PC-3 (cell line): ENCODE measurements around the gene FAM131C.

Experiments
- EZH2 ChIP-seq: fragments of 300-600 bp; sonication (generic); IDR thresholded peaks from one replicate; pipeline ENCODE4 v1.6.1; 2017; ENCODE audit warnings: antibody characterized with exemption, mild to moderate bottlenecking, low read length; ENCODE audit not compliant: unreplicated experiment
- TF ChIP-seq, protein P1 (sequence below): fragments of 300-600 bp; sonication (generic); conservative IDR thresholded peaks from 2 replicates; pipeline ENCODE4 v1.5.1; 2017; ENCODE audit warnings: antibody characterized with exemption, low read depth, mild to moderate bottlenecking, low read length

DNA sequence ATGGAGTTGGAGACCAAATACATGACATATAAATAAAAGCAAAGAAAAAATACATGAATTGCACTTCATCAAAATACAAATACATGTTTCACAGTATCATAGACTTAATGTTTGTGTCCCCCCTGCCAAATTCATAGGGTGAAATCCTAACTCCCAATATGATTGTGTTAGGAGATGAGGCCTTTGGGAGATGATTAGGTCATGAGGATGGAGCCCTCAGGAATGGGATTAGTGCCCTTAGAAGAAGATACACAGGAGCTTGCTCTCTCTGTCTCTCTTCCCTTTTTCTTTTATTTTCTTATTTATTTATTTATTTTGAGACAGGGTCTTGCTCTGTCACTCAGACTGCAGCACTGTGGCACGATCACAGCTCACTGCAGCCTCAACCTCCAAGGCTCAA is 26.0 kb upstream of the FAM131C start:
- TF ChIP-seq, protein P1, sequence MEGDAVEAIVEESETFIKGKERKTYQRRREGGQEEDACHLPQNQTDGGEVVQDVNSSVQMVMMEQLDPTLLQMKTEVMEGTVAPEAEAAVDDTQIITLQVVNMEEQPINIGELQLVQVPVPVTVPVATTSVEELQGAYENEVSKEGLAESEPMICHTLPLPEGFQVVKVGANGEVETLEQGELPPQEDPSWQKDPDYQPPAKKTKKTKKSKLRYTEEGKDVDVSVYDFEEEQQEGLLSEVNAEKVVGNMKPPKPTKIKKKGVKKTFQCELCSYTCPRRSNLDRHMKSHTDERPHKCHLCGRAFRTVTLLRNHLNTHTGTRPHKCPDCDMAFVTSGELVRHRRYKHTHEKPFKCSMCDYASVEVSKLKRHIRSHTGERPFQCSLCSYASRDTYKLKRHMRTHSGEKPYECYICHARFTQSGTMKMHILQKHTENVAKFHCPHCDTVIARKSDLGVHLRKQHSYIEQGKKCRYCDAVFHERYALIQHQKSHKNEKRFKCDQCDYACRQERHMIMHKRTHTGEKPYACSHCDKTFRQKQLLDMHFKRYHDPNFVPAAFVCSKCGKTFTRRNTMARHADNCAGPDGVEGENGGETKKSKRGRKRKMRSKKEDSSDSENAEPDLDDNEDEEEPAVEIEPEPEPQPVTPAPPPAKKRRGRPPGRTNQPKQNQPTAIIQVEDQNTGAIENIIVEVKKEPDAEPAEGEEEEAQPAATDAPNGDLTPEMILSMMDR: no peak
- no peak for TF ChIP-seq EZH2
